ENCODE results near the gene XPC.

The XPC gene

DNA sequence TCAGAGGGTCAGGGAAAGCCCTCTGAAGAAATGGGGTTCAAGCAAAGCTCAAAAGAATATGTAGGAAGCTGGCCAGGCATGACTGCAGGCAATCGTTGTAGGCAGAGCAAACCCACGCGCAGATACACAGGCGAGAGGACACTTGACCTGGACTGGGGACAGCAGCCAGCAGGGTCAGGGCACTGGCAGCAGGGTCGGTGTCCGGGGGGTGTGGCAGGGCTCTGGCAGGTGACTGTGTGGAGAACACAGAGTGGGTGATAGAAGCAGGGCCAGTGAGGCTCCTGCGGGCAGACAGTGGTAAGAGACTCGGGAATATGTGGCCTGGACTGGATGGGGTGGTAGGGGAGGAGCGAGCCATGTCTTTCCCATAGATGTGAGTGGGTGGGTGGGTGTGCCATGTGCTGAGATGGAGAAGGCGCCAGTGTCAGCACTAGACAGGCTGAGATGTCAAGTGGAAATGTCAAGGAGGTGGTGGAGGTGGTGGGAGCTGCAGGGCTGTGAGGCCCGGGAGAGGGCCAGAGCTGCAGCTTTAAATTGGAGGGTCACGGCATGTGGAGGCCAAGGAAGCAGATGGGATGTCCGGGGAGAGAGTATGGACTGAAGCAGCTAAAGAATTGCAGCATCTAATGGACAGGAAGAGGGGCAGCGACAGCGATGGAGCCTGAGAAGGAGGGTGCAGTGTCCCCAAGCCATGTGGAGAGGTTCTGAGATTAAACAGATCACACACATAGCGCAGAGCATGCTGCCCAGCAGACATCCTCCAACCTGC is 40.1 kb downstream of the XPC start:
- TF ChIP-seq, protein P1, sequence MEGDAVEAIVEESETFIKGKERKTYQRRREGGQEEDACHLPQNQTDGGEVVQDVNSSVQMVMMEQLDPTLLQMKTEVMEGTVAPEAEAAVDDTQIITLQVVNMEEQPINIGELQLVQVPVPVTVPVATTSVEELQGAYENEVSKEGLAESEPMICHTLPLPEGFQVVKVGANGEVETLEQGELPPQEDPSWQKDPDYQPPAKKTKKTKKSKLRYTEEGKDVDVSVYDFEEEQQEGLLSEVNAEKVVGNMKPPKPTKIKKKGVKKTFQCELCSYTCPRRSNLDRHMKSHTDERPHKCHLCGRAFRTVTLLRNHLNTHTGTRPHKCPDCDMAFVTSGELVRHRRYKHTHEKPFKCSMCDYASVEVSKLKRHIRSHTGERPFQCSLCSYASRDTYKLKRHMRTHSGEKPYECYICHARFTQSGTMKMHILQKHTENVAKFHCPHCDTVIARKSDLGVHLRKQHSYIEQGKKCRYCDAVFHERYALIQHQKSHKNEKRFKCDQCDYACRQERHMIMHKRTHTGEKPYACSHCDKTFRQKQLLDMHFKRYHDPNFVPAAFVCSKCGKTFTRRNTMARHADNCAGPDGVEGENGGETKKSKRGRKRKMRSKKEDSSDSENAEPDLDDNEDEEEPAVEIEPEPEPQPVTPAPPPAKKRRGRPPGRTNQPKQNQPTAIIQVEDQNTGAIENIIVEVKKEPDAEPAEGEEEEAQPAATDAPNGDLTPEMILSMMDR (conservative IDR thresholded peaks at IDR 0.05), result no peak
- no peak overlapping the region for H3K27ac ChIP-seq

GRCh38 chr3:14137445-14137844 is 41.0 kb downstream of the XPC start:
- no peak overlapping the region for H3K27ac ChIP-seq

GRCh38 chr3:14137004-14137403 is 41.4 kb downstream of the XPC start:
- TF ChIP-seq, protein P1 (conservative IDR thresholded peaks at IDR 0.05), result no peak
- no peak overlapping the region for H3K27ac ChIP-seq

More at GRCh38 chr3:14137445-14137844, 41.0 kb downstream of the XPC start:
- TF ChIP-seq, protein P1 (conservative IDR thresholded peaks at IDR 0.05), result no peak

DNA sequence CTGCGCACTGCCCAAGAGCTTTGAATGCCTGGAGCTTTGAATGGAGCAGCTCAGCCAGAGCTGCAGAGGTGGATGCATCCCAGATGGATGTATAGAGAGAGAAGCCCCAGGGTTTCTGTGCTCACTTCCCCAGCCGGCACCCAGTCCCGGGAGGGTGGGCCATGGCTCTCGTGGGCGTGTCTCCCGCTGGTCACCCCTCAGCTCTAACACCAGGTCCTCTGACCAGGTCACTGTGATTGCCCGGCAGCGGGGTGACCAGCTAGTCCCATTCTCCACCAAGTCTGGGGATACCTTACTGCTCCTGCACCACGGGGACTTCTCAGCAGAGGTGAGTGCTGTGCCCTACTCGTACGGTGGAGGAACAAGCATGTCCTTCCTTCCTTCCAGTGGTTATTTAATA is 42.8 kb downstream of the XPC start:
- no peak overlapping the region for H3K27ac ChIP-seq
- TF ChIP-seq, protein P1 (conservative IDR thresholded peaks at IDR 0.05), result no peak

DNA sequence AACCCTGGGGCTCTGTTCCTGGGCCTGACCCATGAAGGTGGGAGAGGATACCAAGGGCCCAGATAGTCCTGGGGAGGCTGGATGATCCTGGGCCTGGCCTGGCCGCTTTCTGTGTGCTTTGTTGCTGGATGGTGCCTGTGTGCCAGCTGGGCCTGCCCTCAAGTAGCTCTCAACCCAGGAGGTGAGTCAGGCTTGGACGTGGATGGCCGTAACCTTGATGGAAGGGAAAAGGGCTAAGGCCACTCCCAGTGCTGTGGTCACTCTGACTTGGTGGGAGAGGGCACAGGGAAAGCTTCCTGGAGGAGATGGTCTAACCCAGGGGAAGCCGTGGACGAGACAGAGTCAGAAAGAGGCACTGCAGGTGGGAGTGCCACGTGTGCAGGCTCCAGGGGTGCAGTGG is 44.1 kb downstream of the XPC start:
- no peak overlapping the region for H3K27ac ChIP-seq
- TF ChIP-seq, protein P1 (conservative IDR thresholded peaks at IDR 0.05), result no peak

GRCh38 chr3:14133876-14134275 is 44.5 kb downstream of the XPC start:
- H3K27ac ChIP-seq, result no peak overlapping the region
- TF ChIP-seq, protein P1 (conservative IDR thresholded peaks at IDR 0.05), result no peak

GRCh38 chr3:14133188-14133800 is 45.1 kb downstream of the XPC start:
- TF ChIP-seq, protein P1 (conservative IDR thresholded peaks at IDR 0.05), result no peak
- H3K27ac ChIP-seq, result no peak overlapping the region
